Measurements from ENCODE around the gene RCHY1.

- TF ChIP-seq POLR2A (IDR thresholded peaks at IDR 0.05), result no peak
- no peak for TF ChIP-seq CTCF (IDR thresholded peaks at IDR 0.05)
These were observed 30.0 kb downstream of the RCHY1 start for GRCh38 chr4:75484190-75484589.

Measured in right lobe of liver (tissue), 4 donors.